Mesendoderm (in vitro differentiated cells): ENCODE measurements around the gene ATPAF2.
A peak's percentile ranks its signal among the peaks of the same experiment; 100 is the strongest.

Experiments
- DNase-seq: peaks from one replicate; pipeline ENCODE4 v3.0.0; 2013
- H2AK5ac ChIP-seq: 2 replicates; pipeline ENCODE4 v1.6.1; 2013; ENCODE audit warnings: low read length, inconsistent platforms
- H2BK120ac ChIP-seq: 2 replicates; pipeline ENCODE4 v1.6.1; 2013; ENCODE audit warnings: low read depth, mild to moderate bottlenecking, low read length, moderate library complexity, mixed read lengths
- H2BK15ac ChIP-seq: replicated peaks from 2 replicates; pipeline ENCODE4 v1.6.1; 2013; ENCODE audit warnings: low read depth, mild to moderate bottlenecking, moderate library complexity
- H2BK5ac ChIP-seq: 2 replicates; pipeline ENCODE4 v1.6.1; 2013; ENCODE audit warnings: low read length, inconsistent platforms
- H3K18ac ChIP-seq: 2 replicates; pipeline ENCODE4 v1.6.1; 2013; ENCODE audit warnings: mild to moderate bottlenecking, low read length, mixed read lengths
- H3K23ac ChIP-seq: one replicate; pipeline ENCODE4 v1.6.1; 2013; ENCODE audit warnings: low read length
- H3K27ac ChIP-seq: 2 replicates; pipeline ENCODE4 v1.5.1; 2013; ENCODE audit warnings: low read depth, mild to moderate bottlenecking, inconsistent platforms, low read length, moderate library complexity
- H3K27me3 ChIP-seq: 2 replicates; pipeline ENCODE4 v1.6.1; 2013; ENCODE audit warnings: low read length, control low read depth, mild to moderate bottlenecking, inconsistent platforms; ENCODE audit not compliant: insufficient read depth, poor library complexity
- H3K36me3 ChIP-seq: 2 replicates; pipeline ENCODE4 v1.6.1; 2013; ENCODE audit warnings: low read length, inconsistent platforms; ENCODE audit not compliant: control insufficient read depth, insufficient read depth
- H3K4ac ChIP-seq: one replicate; pipeline ENCODE4 v1.6.1; 2013; ENCODE audit warnings: low read depth, mild to moderate bottlenecking, low read length, moderate library complexity
- H3K4me1 ChIP-seq: 2 replicates; pipeline ENCODE4 v1.6.1; 2013; ENCODE audit warnings: low read depth, low read length, inconsistent platforms; ENCODE audit not compliant: control insufficient read depth
- H3K4me2 ChIP-seq: 2 replicates; pipeline ENCODE4 v1.6.1; 2013; ENCODE audit warnings: low read length
- H3K4me3 ChIP-seq: 2 replicates; pipeline ENCODE4 v1.5.1; 2013; ENCODE audit warnings: mild to moderate bottlenecking, low read length
- H3K56ac ChIP-seq: one replicate; pipeline ENCODE4 v1.6.1; 2013; ENCODE audit warnings: low read length
- H3K79me1 ChIP-seq: 2 replicates; pipeline ENCODE4 v1.6.1; 2013; ENCODE audit warnings: low read length, inconsistent platforms
- H3K79me2 ChIP-seq: 2 replicates; pipeline ENCODE4 v1.6.1; 2013; ENCODE audit warnings: mild to moderate bottlenecking, low read length; ENCODE audit not compliant: control insufficient read depth, insufficient read depth
- H3K9ac ChIP-seq: 2 replicates; pipeline ENCODE4 v1.6.1; 2013; ENCODE audit warnings: low read length, inconsistent platforms
- H4K5ac ChIP-seq: one replicate; pipeline ENCODE4 v1.6.1; 2013; ENCODE audit warnings: low read length
- H4K8ac ChIP-seq: one replicate; pipeline ENCODE4 v1.6.1; 2013; ENCODE audit warnings: low read depth, mild to moderate bottlenecking, control low read depth, low read length, moderate library complexity
- WGBS: extraction: QIAGEN DNeasy Blood & Tissue Kit; methylation state at CpG from one replicate; pipeline ENCODE4 v1.1.7; 2013; ENCODE audit warnings: low lambda C conversion rate, missing lambda C conversion rate; ENCODE audit not compliant: insufficient coverage; ENCODE audit errors: extremely low coverage; 5-methylcytosine and 5-hydroxymethylcytosine counted together

Gene ATPAF2

GRCh38 chr17:18074566-18075272, 35.8 kb upstream of the ATPAF2 start:
- Histone ChIP-seq H3K4ac (no peak overlapping the region), H3K18ac (no peak overlapping the region), H3K4me2 (no peak overlapping the region), H2AK5ac (no peak overlapping the region), H4K8ac (no peak overlapping the region), H3K23ac (no peak overlapping the region), H3K36me3 (no peaks in the 10 kb centered on the region), H3K56ac (no peak overlapping the region), H4K5ac (no peak overlapping the region), H3K79me2 (no peaks in the 10 kb centered on the region), H2BK5ac (no peak overlapping the region), H3K27ac (no peak overlapping the region), H3K4me1 (no peaks in the 10 kb centered on the region), H3K9ac (no peak overlapping the region), H3K4me3 (no peak overlapping the region), H2BK120ac (no peak overlapping the region), H3K27me3 (no peaks in the 10 kb centered on the region), H2BK15ac (no peak overlapping the region), H3K79me1 (no peaks in the 10 kb centered on the region)
- WGBS: no CpG with 5 or more reads among the region's 6 CpGs
- DNase-seq: no peak

DNA sequence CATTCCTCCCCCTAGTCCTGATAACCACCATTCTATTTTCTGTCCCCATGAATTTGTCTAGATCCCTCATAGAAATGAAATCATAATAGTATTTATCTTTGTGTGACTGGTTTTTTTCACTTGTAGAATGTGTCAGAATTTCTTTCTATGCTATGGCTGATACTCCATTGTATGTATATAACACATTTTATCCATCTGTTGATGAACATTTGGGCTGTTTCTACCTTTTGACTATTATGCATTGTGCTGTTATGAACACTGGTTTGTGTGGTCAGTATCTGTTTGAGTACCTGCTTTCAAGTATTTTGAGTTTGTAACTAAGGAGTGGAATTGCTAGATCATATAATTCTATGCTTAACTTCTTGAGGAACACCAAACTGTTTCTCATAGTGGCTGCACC, 32.8 kb upstream of the ATPAF2 start:
- H3K27ac ChIP-seq: no peak overlapping the region
- no peak overlapping the region for H3K4me3 ChIP-seq
- H3K23ac ChIP-seq: no peak overlapping the region
- H3K27me3 ChIP-seq: no peaks in the 10 kb centered on the region
- no peak overlapping the region for H3K4me2 ChIP-seq
- no peak overlapping the region for H2BK120ac ChIP-seq
- no peaks in the 10 kb centered on the region for H3K4me1 ChIP-seq
- no peak overlapping the region for H4K8ac ChIP-seq
- no peak overlapping the region for H4K5ac ChIP-seq
- no peak overlapping the region for H3K56ac ChIP-seq
- no peak overlapping the region for H2BK15ac ChIP-seq
- DNase-seq: no peak
- no peaks in the 10 kb centered on the region for H3K79me2 ChIP-seq
- H3K79me1 ChIP-seq: no peaks in the 10 kb centered on the region
- H3K4ac ChIP-seq: no peak overlapping the region
- H3K9ac ChIP-seq: no peak overlapping the region
- no peak overlapping the region for H3K18ac ChIP-seq
- H2BK5ac ChIP-seq: no peak overlapping the region
- no peaks in the 10 kb centered on the region for H3K36me3 ChIP-seq
- no peak overlapping the region for H2AK5ac ChIP-seq

- H2BK15ac ChIP-seq: no peak overlapping the region
- H3K79me1 ChIP-seq: no peaks in the 10 kb centered on the region
- DNase-seq: peak; percentile 35
- no peak overlapping the region for H2BK120ac ChIP-seq
- no peak overlapping the region for H3K9ac ChIP-seq
- H3K79me2 ChIP-seq: no peaks in the 10 kb centered on the region
- H4K5ac ChIP-seq: no peak overlapping the region
- no peaks in the 10 kb centered on the region for H3K27me3 ChIP-seq
- H4K8ac ChIP-seq: no peak overlapping the region
- no peak overlapping the region for H3K4me2 ChIP-seq
- no peak overlapping the region for H2BK5ac ChIP-seq
- H3K36me3 ChIP-seq: no peaks in the 10 kb centered on the region
- H3K56ac ChIP-seq: no peak overlapping the region
- H3K23ac ChIP-seq: no peak overlapping the region
- no peak overlapping the region for H3K4me3 ChIP-seq
- H3K4me1 ChIP-seq: no peaks in the 10 kb centered on the region
- H3K18ac ChIP-seq: no peak overlapping the region
- WGBS: no CpG with 5 or more reads among the region's 8 CpGs
- H3K27ac ChIP-seq: no peak overlapping the region
- no peak overlapping the region for H2AK5ac ChIP-seq
- no peak overlapping the region for H3K4ac ChIP-seq
These were observed 31.9 kb upstream of the ATPAF2 start for GRCh38 chr17:18070861-18071340.

DNA sequence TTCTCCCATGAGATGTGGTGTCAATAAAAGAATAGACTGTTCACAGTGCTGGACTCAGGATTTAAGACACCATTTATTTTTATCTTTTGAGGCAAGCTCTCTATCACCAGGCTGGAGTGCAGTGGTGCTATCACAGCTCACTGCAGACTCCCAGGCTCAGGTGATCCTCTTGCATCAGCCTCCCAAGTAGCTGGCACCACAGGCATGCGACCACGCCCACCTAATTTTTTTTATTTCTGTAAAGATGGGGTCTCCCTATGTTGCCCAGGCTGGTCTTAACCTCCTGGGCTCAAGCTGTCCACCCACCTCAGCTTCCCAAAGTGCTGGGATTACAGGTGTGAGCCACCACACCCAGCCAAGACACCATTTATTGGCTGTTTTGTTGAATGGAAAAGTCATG, 30.1 kb upstream of the ATPAF2 start:
- no peaks in the 10 kb centered on the region for H3K79me1 ChIP-seq

DNA sequence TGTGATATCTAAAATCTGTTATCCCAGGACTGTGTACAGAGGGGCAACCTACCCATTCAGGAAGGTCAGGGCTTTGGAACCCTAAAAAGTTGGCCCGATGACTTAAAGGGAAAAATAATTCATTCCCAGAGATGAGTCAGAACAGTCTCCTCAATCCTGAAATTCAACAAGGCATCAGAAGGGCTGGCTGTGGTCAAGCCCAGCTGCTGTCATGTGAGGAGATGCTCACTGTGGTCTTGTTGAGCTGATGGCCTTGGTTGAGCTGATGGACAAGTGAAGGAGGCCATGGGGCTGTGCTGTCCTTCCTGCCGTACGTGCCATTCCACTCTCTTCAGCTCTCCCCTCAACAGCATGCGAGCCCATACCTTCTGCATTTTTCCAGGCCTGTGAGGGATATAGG, 27.9 kb upstream of the ATPAF2 start:
- H4K5ac ChIP-seq: no peak overlapping the region
- no peaks in the 10 kb centered on the region for H3K27me3 ChIP-seq
- H3K18ac ChIP-seq: no peak overlapping the region
- no peaks in the 10 kb centered on the region for H3K4me1 ChIP-seq
- no peak overlapping the region for H4K8ac ChIP-seq
- no peaks in the 10 kb centered on the region for H3K36me3 ChIP-seq
- no CpG with 5 or more reads among the region's 4 CpGs for WGBS
- no peak overlapping the region for H3K4ac ChIP-seq
- no peak overlapping the region for H2BK5ac ChIP-seq
- H3K79me1 ChIP-seq: no peaks in the 10 kb centered on the region
- no peak overlapping the region for H3K27ac ChIP-seq
- no peak overlapping the region for H2AK5ac ChIP-seq
- H3K4me2 ChIP-seq: no peak overlapping the region
- no peaks in the 10 kb centered on the region for H3K79me2 ChIP-seq
- H2BK15ac ChIP-seq: no peak overlapping the region
- H3K56ac ChIP-seq: no peak overlapping the region
- H2BK120ac ChIP-seq: no peak overlapping the region
- H3K4me3 ChIP-seq: no peak overlapping the region
- H3K23ac ChIP-seq: no peak overlapping the region
- H3K9ac ChIP-seq: no peak overlapping the region
- DNase-seq: no peak

More for the DNA sequence above, 30.1 kb upstream of the ATPAF2 start:
- H3K4ac ChIP-seq: no peak overlapping the region
- no peak overlapping the region for H3K4me3 ChIP-seq
- H3K4me2 ChIP-seq: no peak overlapping the region
- H3K4me1 ChIP-seq: no peaks in the 10 kb centered on the region
- no peak overlapping the region for H3K9ac ChIP-seq
- WGBS: no CpG with 5 or more reads among the region's 2 CpGs
- H2BK5ac ChIP-seq: no peak overlapping the region
- H4K8ac ChIP-seq: no peak overlapping the region
- no peak overlapping the region for H2BK15ac ChIP-seq
- no peak overlapping the region for H3K27ac ChIP-seq
- H2AK5ac ChIP-seq: no peak overlapping the region
- no peaks in the 10 kb centered on the region for H3K36me3 ChIP-seq
- H3K23ac ChIP-seq: no peak overlapping the region
- H2BK120ac ChIP-seq: no peak overlapping the region
- no peak for DNase-seq
- no peak overlapping the region for H3K56ac ChIP-seq
- H3K79me2 ChIP-seq: no peaks in the 10 kb centered on the region
- H3K18ac ChIP-seq: no peak overlapping the region
- H4K5ac ChIP-seq: no peak overlapping the region
- H3K27me3 ChIP-seq: no peaks in the 10 kb centered on the region

GRCh38 chr17:18065546-18065945, 26.6 kb upstream of the ATPAF2 start:
- Histone ChIP-seq H2BK5ac (no peak overlapping the region), H3K79me1 (no peaks in the 10 kb centered on the region), H4K8ac (no peak overlapping the region), H3K27ac (no peak overlapping the region), H3K4ac (no peak overlapping the region), H3K56ac (no peak overlapping the region), H3K36me3 (no peaks in the 10 kb centered on the region), H3K23ac (no peak overlapping the region), H3K79me2 (no peaks in the 10 kb centered on the region), H2AK5ac (no peak overlapping the region), H3K4me1 (no peaks in the 10 kb centered on the region), H3K4me3 (no peak overlapping the region), H2BK120ac (no peak overlapping the region), H3K4me2 (no peak overlapping the region), H3K9ac (no peak overlapping the region), H3K27me3 (no peaks in the 10 kb centered on the region), H3K18ac (no peak overlapping the region), H4K5ac (no peak overlapping the region), H2BK15ac (no peak overlapping the region)
- no peak for DNase-seq
- no CpG with 5 or more reads among the region's 11 CpGs for WGBS
